SK-N-SH (cell line): ENCODE measurements around the gene ADCY9. TPM values are rescaled to one million over a fixed set of nuclear protein-coding genes. Genes with fewer than 3 reads are reported as not detected.

Experiments used
- CTCF ChIA-PET: fragments of 300-600, 350-600 bp; formaldehyde crosslinking; extraction: SDS; loops from one replicate; lab custom pipeline; 2021; lab: Yijun Ruan, JAX
- POLR2A ChIA-PET: fragments of 350-600 bp; sonication (Branson Sonifier 250); formaldehyde crosslinking; extraction: SDS; loops from one replicate; lab custom pipeline; 2020; ENCODE audit warnings: antibody characterized with exemption, inconsistent platforms; lab: Yijun Ruan, JAX
- DNase-seq: peaks from one replicate; pipeline ENCODE4 v3.0.0; 2012
- H2AFZ ChIP-seq: fragments of 200-600 bp; sonication (generic); 2 replicates; pipeline ENCODE4 v1.8.1; 2016; ENCODE audit warnings: antibody characterized with exemption, mild to moderate bottlenecking, low read depth
- H3F3A ChIP-seq: fragments of 200-600 bp; sonication (generic); replicated peaks from 2 replicates; pipeline ENCODE3; 2016; ENCODE audit warnings: antibody characterized with exemption, mild to moderate bottlenecking; ENCODE audit not compliant: insufficient read depth
- H3K27ac ChIP-seq, 2 experiments: fragments of 200-500 bp in 1 of 2; fragments of 200-600 bp in 1 of 2; sonication (Bioruptor generic) in 1 of 2; sonication (generic), shearing (Covaris generic) in 1 of 2; 2 replicates each; pipeline versions ENCODE4 v1.5.1 to v1.6.1; 2014 to 2016; ENCODE audit warnings: low read depth in 2 of 2, inconsistent platforms in 1 of 2, low read length in 1 of 2, mild to moderate bottlenecking in 1 of 2, mixed read lengths in 1 of 2
- H3K27me3 ChIP-seq: fragments of 200-600 bp; sonication (generic), shearing (Covaris generic); 2 replicates; pipeline ENCODE4 v1.6.1; 2016; ENCODE audit warnings: mixed run types; ENCODE audit not compliant: insufficient read depth
- H3K36me3 ChIP-seq, 2 experiments: fragments of 200-500 bp in 1 of 2; fragments of 200-600 bp in 1 of 2; sonication (Bioruptor generic) in 1 of 2; sonication (generic) in 1 of 2; replicated peaks in 1 of 2; 2 replicates each; pipeline versions ENCODE3 to v1.5.1; 2014 to 2016; ENCODE audit warnings: low read length in 1 of 2, mild to moderate bottlenecking in 1 of 2; ENCODE audit not compliant: insufficient read depth in 2 of 2, control insufficient read depth in 1 of 2
- H3K4me1 ChIP-seq, 2 experiments: fragments of 200-500 bp in 1 of 2; fragments of 200-600 bp in 1 of 2; sonication (Bioruptor generic) in 1 of 2; sonication (generic), shearing (Covaris generic) in 1 of 2; 2 replicates each; pipeline versions ENCODE4 v1.5.1 to v1.6.1; 2014 to 2016; ENCODE audit warnings: low read depth in 1 of 2, low read length in 1 of 2, mixed run types in 1 of 2; ENCODE audit not compliant: insufficient read depth in 2 of 2, control insufficient read depth in 1 of 2
- H3K4me2 ChIP-seq: fragments of 200-600 bp; sonication (generic), shearing (Covaris generic); 2 replicates; pipeline ENCODE4 v1.6.1; 2017; ENCODE audit warnings: mixed run types
- H3K4me3 ChIP-seq, 2 experiments: fragments of 200-500 bp in 1 of 2; fragments of 200-600 bp in 1 of 2; sonication (Bioruptor generic) in 1 of 2; sonication (generic), shearing (Covaris generic) in 1 of 2; 2 replicates each; pipeline versions ENCODE4 v1.5.1 to v1.8.1; 2014 to 2016; ENCODE audit warnings: low read depth in 2 of 2, inconsistent platforms in 1 of 2, low read length in 1 of 2, mild to moderate bottlenecking in 1 of 2, mixed read lengths in 1 of 2, moderate library complexity in 1 of 2
- H3K79me2 ChIP-seq: fragments of 200-600 bp; sonication (generic); 2 replicates; pipeline ENCODE4 v1.8.1; 2017; ENCODE audit warnings: mild to moderate bottlenecking; ENCODE audit not compliant: insufficient read depth
- H3K9ac ChIP-seq: fragments of 200-600 bp; sonication (generic); 2 replicates; pipeline ENCODE4 v1.6.1; 2017; ENCODE audit warnings: mixed run types
- H3K9me2 ChIP-seq: fragments of 200-600 bp; sonication (generic); 2 replicates; pipeline ENCODE4 v1.6.1; 2017; ENCODE audit warnings: mixed run types
- H3K9me3 ChIP-seq: fragments of 200-600 bp; sonication (generic); 2 replicates; pipeline ENCODE4 v1.6.1; 2017; ENCODE audit warnings: mixed run types, mild to moderate bottlenecking, moderate library complexity
- H4K20me1 ChIP-seq: fragments of 200-600 bp; sonication (generic); 2 replicates; pipeline ENCODE4 v1.6.1; 2017; ENCODE audit warnings: mild to moderate bottlenecking, mixed run types; ENCODE audit not compliant: insufficient read depth
- CTCF ChIP-seq: fragments of 200-600 bp; sonication (generic); IDR thresholded peaks from 2 replicates; pipeline ENCODE4 v1.6.1; 2017; ENCODE audit warnings: antibody characterized with exemption, mild to moderate bottlenecking, moderate library complexity
- EP300 ChIP-seq, 2 experiments: IDR thresholded peaks; 2 replicates each; pipeline versions ENCODE4 v1.4.0 to v1.6.1; 2012; ENCODE audit warnings: borderline replicate concordance in 1 of 2, low read depth in 1 of 2, low read length in 1 of 2
- EZH2phosphoT487 ChIP-seq: fragments of 200-600 bp; sonication (generic); IDR thresholded peaks from 2 replicates; pipeline ENCODE4 v1.6.1; 2017; ENCODE audit warnings: low read depth, mixed run types, mild to moderate bottlenecking, antibody characterized with exemption, moderate library complexity, borderline replicate concordance
- FOSL2 ChIP-seq: IDR thresholded peaks from 2 replicates; pipeline ENCODE4 v1.4.0; 2012; ENCODE audit warnings: low read depth, mild to moderate bottlenecking, moderate library complexity, borderline replicate concordance
- FOXJ3 ChIP-seq: sonication (generic); formaldehyde crosslinking; IDR thresholded peaks from 2 replicates; pipeline ENCODE4 v1.5.1; 2020; ENCODE audit warnings: mild to moderate bottlenecking, missing genetic modification reagents
- GABPA ChIP-seq: IDR thresholded peaks from 2 replicates; pipeline ENCODE4 v1.4.0; 2012; ENCODE audit warnings: low read depth, mild to moderate bottlenecking
- MEF2A ChIP-seq: IDR thresholded peaks from 2 replicates; pipeline ENCODE4 v1.4.0; 2012; ENCODE audit warnings: low read depth, borderline replicate concordance
- NFIC ChIP-seq: IDR thresholded peaks from 2 replicates; pipeline ENCODE4 v1.4.0; 2012; ENCODE audit warnings: borderline replicate concordance
- NRF1 ChIP-seq: IDR thresholded peaks from 2 replicates; pipeline ENCODE4 v1.6.1; 2012; ENCODE audit warnings: low read depth, mild to moderate bottlenecking, low read length
- POLR2AphosphoS5 ChIP-seq: IDR thresholded peaks from 2 replicates; pipeline ENCODE4 v1.6.1; 2012; ENCODE audit warnings: low read depth, low read length
- RCOR1 ChIP-seq: fragments of 150-350 bp; IDR thresholded peaks from 2 replicates; pipeline ENCODE4 v1.6.1; 2017; ENCODE audit warnings: antibody characterized with exemption, low read length
- RXRA ChIP-seq: IDR thresholded peaks from 2 replicates; pipeline ENCODE4 v1.4.0; 2012; ENCODE audit warnings: low read depth, mild to moderate bottlenecking, borderline replicate concordance
- TEAD4 ChIP-seq: IDR thresholded peaks from 2 replicates; pipeline ENCODE4 v1.4.0; 2012; ENCODE audit warnings: mild to moderate bottlenecking, borderline replicate concordance; ENCODE audit not compliant: insufficient read depth
- USF2 ChIP-seq: fragments of 150-350 bp; IDR thresholded peaks from 2 replicates; pipeline ENCODE4 v1.6.1; 2017; ENCODE audit warnings: antibody characterized with exemption, low read length, low read depth, borderline replicate concordance
- YY1 ChIP-seq: IDR thresholded peaks from 2 replicates; pipeline ENCODE4 v1.4.0; 2012; ENCODE audit warnings: low read depth, mild to moderate bottlenecking
- WGBS: methylation state at CpG from one replicate; pipeline ENCODE4 v1.1.6; 2017; ENCODE audit warnings: low lambda C conversion rate; 5-methylcytosine and 5-hydroxymethylcytosine counted together
- polyA plus RNA-seq, 3 experiments: library from polyadenylated mRNA; depleted of rRNA; stranded (reverse); fragments of >200 nt; gene quantifications; 2 replicates each; pipeline ENCODE4 v1.2.3, GENCODE V29; 2012
- TF ChIP-seq, protein P1 (sequence below): IDR thresholded peaks from 2 replicates; pipeline ENCODE4 v1.4.0; 2012; ENCODE audit warnings: low read depth, borderline replicate concordance
- TF ChIP-seq, protein P2 (sequence below): IDR thresholded peaks from 2 replicates; pipeline ENCODE4 v1.4.0; 2012; ENCODE audit warnings: low read depth

Gene ADCY9
- polyA plus RNA-seq, 1 of the 3 experiments (the other 2 are of a cell fraction): 5.2 TPM

DNA sequence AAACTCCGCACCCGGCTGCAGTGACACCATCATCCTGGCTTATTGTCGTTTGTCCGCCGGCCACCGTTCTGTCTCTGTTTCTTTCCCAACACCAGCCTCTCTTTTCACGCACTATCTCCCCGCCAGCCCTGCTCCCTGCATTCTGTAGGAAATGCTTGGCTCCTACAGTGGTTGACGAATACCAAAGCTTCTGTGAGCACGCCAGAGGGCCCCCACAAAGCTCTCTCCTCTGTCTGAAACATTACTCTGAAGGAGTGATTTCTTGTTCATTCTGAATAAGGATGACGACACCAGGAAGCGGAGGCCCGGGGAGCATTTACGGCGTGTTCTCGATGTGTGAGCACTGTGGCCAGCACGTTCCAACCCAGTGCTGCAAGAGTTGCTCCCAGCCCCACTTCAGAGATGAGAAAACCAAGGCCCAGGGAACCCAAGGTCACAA is 58.8 kb downstream of the ADCY9 start:
- Histone ChIP-seq H3K27ac (no peak overlapping the region), H3F3A (peaks cover 4% of the 10 kb centered on the region), H4K20me1 (no peaks in the 10 kb centered on the region), H3K36me3 (no peaks in the 10 kb centered on the region), H3K79me2 (no peaks in the 10 kb centered on the region), H3K4me3 (no peak overlapping the region), H3K9me2 (no peaks in the 10 kb centered on the region), H2AFZ (no peak overlapping the region), H3K4me2 (no peak overlapping the region), H3K27me3 (no peaks in the 10 kb centered on the region), H3K9ac (no peak overlapping the region), H3K4me1 (no peaks in the 10 kb centered on the region; a peak in 2 of 4 replicates), H3K9me3 (no peaks in the 10 kb centered on the region)
- DNase-seq: no peak
- ChIA-PET CTCF (no interaction called here), POLR2A (no interaction called here)
- TF ChIP-seq, protein P1, sequence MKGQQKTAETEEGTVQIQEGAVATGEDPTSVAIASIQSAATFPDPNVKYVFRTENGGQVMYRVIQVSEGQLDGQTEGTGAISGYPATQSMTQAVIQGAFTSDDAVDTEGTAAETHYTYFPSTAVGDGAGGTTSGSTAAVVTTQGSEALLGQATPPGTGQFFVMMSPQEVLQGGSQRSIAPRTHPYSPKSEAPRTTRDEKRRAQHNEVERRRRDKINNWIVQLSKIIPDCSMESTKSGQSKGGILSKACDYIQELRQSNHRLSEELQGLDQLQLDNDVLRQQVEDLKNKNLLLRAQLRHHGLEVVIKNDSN: no peak
- TF ChIP-seq NRF1 (no peak), TEAD4 (no peak), GABPA (no peak), FOSL2 (no peak), MEF2A (no peak), YY1 (no peak), CTCF (no peak), FOXJ3 (CRISPR knock-in tag) (no peak)
- TF ChIP-seq, protein P2, sequence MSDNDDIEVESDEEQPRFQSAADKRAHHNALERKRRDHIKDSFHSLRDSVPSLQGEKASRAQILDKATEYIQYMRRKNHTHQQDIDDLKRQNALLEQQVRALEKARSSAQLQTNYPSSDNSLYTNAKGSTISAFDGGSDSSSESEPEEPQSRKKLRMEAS: no peak
- 95% methylated on average over 17 of the region's 17 CpGs for WGBS

- Histone ChIP-seq H3K4me2 (no peak overlapping the region), H3K4me3 (no peak overlapping the region), H3F3A (peaks cover 4% of the 10 kb centered on the region), H3K79me2 (no peaks in the 10 kb centered on the region), H3K9me2 (no peaks in the 10 kb centered on the region), H3K36me3 (no peaks in the 10 kb centered on the region), H3K4me1 (no peaks in the 10 kb centered on the region; a peak in 2 of 4 replicates), H4K20me1 (no peaks in the 10 kb centered on the region), H3K9me3 (no peaks in the 10 kb centered on the region), H3K9ac (no peak overlapping the region), H3K27ac (no peak overlapping the region), H3K27me3 (no peaks in the 10 kb centered on the region), H2AFZ (no peak overlapping the region)
- CTCF ChIA-PET: no interaction called here
- 84% methylated on average over 14 of the region's 16 CpGs for WGBS
- no peak for DNase-seq
- POLR2A ChIA-PET: no interaction called here
- TF ChIP-seq FOXJ3 (CRISPR knock-in tag) (no peak), EP300 (IDR thresholded peaks at IDR 0.05; ENCODE audit: borderline replicate concordance in 1 of 2, low read depth in 1 of 2, low read length in 1 of 2) (no peak), RCOR1 (no peak), USF2 (no peak), CTCF (no peak), EZH2phosphoT487 (no peak), POLR2AphosphoS5 (no peak), NFIC (no peak), RXRA (no peak)
- TF ChIP-seq, protein P2: no peak
Observed at GRCh38 chr16:4056161-4057105, 59.8 kb downstream of the ADCY9 start.
